NCI-H446 treated with DMSO at 0.1 percent for 48 hours (cell line): ENCODE measurements around the gene CDH12.

Source experiments
- DNase-seq: peaks from one replicate; lab custom pipeline; 2025; lab: John Stamatoyannopoulos, UW

CDH12 gene

GRCh38 chr5:22764736-22765135 lies 88.4 kb downstream of the CDH12 start:
- DNase-seq, result no peak

GRCh38 chr5:22757776-22758175 lies 95.4 kb downstream of the CDH12 start:
- DNase-seq, result peak; percentile 16

- DNase-seq, result peak; percentile 98
These were observed 99.0 kb downstream of the CDH12 start for GRCh38 chr5:22754155-22754554.

- no peak for DNase-seq
These were observed 101.6 kb downstream of the CDH12 start for GRCh38 chr5:22751536-22751935.

- DNase-seq, result no peak
These were observed 116.6 kb downstream of the CDH12 start for GRCh38 chr5:22736443-22737003.

- DNase-seq, result no peak
These were observed 118.2 kb downstream of the CDH12 start for GRCh38 chr5:22734907-22735306.

- no peak for DNase-seq
These were observed 124.5 kb downstream of the CDH12 start for GRCh38 chr5:22728610-22729009.

- DNase-seq, result no peak
These were observed 130.7 kb downstream of the CDH12 start for GRCh38 chr5:22722491-22722890.

- DNase-seq, result no peak
These were observed 131.1 kb downstream of the CDH12 start for GRCh38 chr5:22722056-22722455.

GRCh38 chr5:22719842-22720241 lies 133.3 kb downstream of the CDH12 start:
- no peak for DNase-seq

GRCh38 chr5:22710660-22711059 lies 142.5 kb downstream of the CDH12 start:
- no peak for DNase-seq

- DNase-seq, result no peak
These were observed 143.4 kb downstream of the CDH12 start for GRCh38 chr5:22709743-22710142.

- no peak for DNase-seq
These were observed 144.3 kb downstream of the CDH12 start for GRCh38 chr5:22708770-22709328.

GRCh38 chr5:22706901-22707300 lies 146.2 kb downstream of the CDH12 start:
- DNase-seq, result no peak

GRCh38 chr5:22699319-22699718 lies 153.8 kb downstream of the CDH12 start:
- no peak for DNase-seq

GRCh38 chr5:22693121-22693520 lies 160.0 kb downstream of the CDH12 start:
- no peak for DNase-seq

GRCh38 chr5:22683050-22683449 lies 170.1 kb downstream of the CDH12 start:
- no peak for DNase-seq

GRCh38 chr5:22678886-22679285 lies 174.3 kb downstream of the CDH12 start:
- no peak for DNase-seq

GRCh38 chr5:22673131-22673530 lies 180.0 kb downstream of the CDH12 start:
- no peak for DNase-seq

GRCh38 chr5:22669345-22669744 lies 183.8 kb downstream of the CDH12 start:
- DNase-seq, result no peak

GRCh38 chr5:22665801-22666200 lies 187.3 kb downstream of the CDH12 start:
- DNase-seq, result no peak

- DNase-seq, result no peak
These were observed 190.0 kb downstream of the CDH12 start for GRCh38 chr5:22663134-22663533.

- DNase-seq, result peak; percentile 38
These were observed 190.8 kb downstream of the CDH12 start for GRCh38 chr5:22662391-22662790.

- DNase-seq, result no peak
These were observed 201.8 kb downstream of the CDH12 start for GRCh38 chr5:22651355-22651754.
